ENCODE measurements around the gene TRIM37. TPM values are rescaled to one million over a fixed set of nuclear protein-coding genes. Genes with fewer than 3 reads are reported as not detected.

The TRIM37 gene
- total RNA-seq, 6 experiments from 2014 or later, result 21.5 to 25.0 (median 23.7) TPM

- peak overlapping the region; percentile 85; the same call in 1 of the 2 replicates for H3K27ac Mint-ChIP-seq
- TF ChIP-seq CTCF (IDR thresholded peaks at IDR 0.05), result no peak
- H3K36me3 Mint-ChIP-seq (ENCODE audit: low read depth), result peaks cover 4% of the 10 kb centered on the region; the same call in 1 of the 2 replicates
- no peaks in the 10 kb centered on the region for H3K27me3 Mint-ChIP-seq (ENCODE audit: insufficient read depth)
- H3K9me3 Mint-ChIP-seq, result no peaks in the 10 kb centered on the region
- no peak for DNase-seq
- no peak overlapping the region; the same call in 1 of the 2 replicates for H3K4me3 Mint-ChIP-seq
- peaks cover 53% of the 10 kb centered on the region for H3K4me1 Mint-ChIP-seq (ENCODE audit: low read depth)
Measured at GRCh38 chr17:59151591-59151990, 44.9 kb upstream of the TRIM37 start.

DNA sequence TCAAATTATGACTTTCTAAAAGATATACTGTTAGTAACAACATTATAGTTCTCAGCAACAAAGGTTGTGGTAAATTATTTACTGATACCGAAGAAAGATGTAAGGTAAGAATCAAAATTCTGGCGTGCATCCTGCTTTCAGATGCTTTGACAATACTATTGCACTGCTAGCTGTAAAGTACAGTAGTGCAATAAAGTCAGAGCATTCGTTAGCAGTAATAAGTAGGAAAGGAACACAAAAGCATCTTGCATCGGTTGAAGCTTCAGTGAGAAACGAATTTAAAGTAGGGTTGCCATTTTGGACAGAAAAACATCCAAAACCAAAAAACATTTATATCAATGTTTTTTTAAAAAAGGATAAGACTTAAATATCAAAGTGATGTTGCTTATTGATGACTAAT lies 44.3 kb upstream of the TRIM37 start:
- Mint-ChIP-seq H3K4me1 (ENCODE audit: low read depth) (peaks cover 47% of the 10 kb centered on the region), H3K27ac (peak overlapping the region; percentile 85), H3K4me3 (no peak overlapping the region), H3K9me3 (no peaks in the 10 kb centered on the region), H3K27me3 (ENCODE audit: insufficient read depth) (no peaks in the 10 kb centered on the region), H3K36me3 (ENCODE audit: low read depth) (no peaks in the 10 kb centered on the region)
- TF ChIP-seq CTCF (IDR thresholded peaks at IDR 0.05), result no peak
- DNase-seq, result no peak

- no peak for TF ChIP-seq CTCF (IDR thresholded peaks at IDR 0.05)
- Mint-ChIP-seq H3K27ac (peak overlapping the region; percentile 46), H3K36me3 (ENCODE audit: low read depth) (no peaks in the 10 kb centered on the region), H3K9me3 (no peaks in the 10 kb centered on the region), H3K27me3 (ENCODE audit: insufficient read depth) (no peaks in the 10 kb centered on the region), H3K4me3 (0 out of 2 replicates have a peak overlapping the region, but pooled peaks have one; percentile 2), H3K4me1 (ENCODE audit: low read depth) (peaks cover 45% of the 10 kb centered on the region)
- DNase-seq, result no peak
Measured at GRCh38 chr17:59149841-59150511, 43.3 kb upstream of the TRIM37 start.

GRCh38 chr17:59149051-59149450 lies 42.4 kb upstream of the TRIM37 start:
- DNase-seq, result peak; percentile 57
- Mint-ChIP-seq H3K27me3 (ENCODE audit: insufficient read depth) (no peaks in the 10 kb centered on the region), H3K27ac (peak overlapping the region; percentile 46), H3K36me3 (ENCODE audit: low read depth) (peaks cover 6% of the 10 kb centered on the region; the same call in 1 of the 2 replicates), H3K9me3 (no peaks in the 10 kb centered on the region), H3K4me1 (ENCODE audit: low read depth) (peaks cover 45% of the 10 kb centered on the region), H3K4me3 (0 out of 2 replicates have a peak overlapping the region, but pooled peaks have one; percentile 13)
- no peak for TF ChIP-seq CTCF (IDR thresholded peaks at IDR 0.05)

DNA sequence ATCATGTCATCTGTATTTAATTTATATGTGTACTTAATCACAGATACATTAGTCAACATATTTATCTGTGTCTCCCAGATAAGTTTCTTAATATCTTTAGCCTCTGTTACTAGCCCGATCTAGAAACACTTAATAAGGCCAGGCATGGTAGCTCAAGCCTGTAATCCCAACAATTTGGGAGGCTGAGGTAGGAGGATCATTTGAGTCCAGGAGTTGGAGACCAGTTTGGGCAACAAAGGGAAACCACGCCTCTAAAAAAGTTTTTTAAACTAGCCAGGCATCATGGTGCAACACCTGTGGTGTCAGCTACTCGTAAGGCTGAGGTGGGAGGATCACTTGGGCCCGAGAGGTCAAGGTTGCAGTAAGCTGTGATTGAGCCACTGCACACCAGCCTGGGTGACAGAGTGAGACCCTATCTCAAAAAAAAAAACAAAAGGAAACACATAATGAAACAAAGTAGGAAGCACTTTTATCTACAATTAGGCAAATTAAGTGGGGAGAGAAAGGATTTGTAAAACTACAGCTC lies 39.0 kb upstream of the TRIM37 start:
- Mint-ChIP-seq H3K36me3 (ENCODE audit: low read depth) (peaks cover 7% of the 10 kb centered on the region; the same call in 1 of the 2 replicates), H3K4me1 (ENCODE audit: low read depth) (peaks cover 16% of the 10 kb centered on the region), H3K27me3 (ENCODE audit: insufficient read depth) (no peaks in the 10 kb centered on the region), H3K4me3 (no peak overlapping the region), H3K27ac (no peak overlapping the region), H3K9me3 (no peaks in the 10 kb centered on the region)
- TF ChIP-seq CTCF (IDR thresholded peaks at IDR 0.05), result no peak
- DNase-seq, result no peak

All from HFFc6 (cell line).